DOHH2 (cell line): ENCODE measurements around the gene EMX1.

Experiments
- H3F3A ChIP-seq: fragments of 200-600 bp; sonication (generic), shearing (Covaris generic); 2 replicates; pipeline ENCODE4 v1.6.0; 2016; ENCODE audit warnings: antibody characterized with exemption, mild to moderate bottlenecking; ENCODE audit not compliant: control insufficient read depth, insufficient read depth
- H3K27ac ChIP-seq: fragments of 200-600 bp; sonication (generic); 2 replicates; pipeline ENCODE4 v1.5.1; 2014; ENCODE audit warnings: low read depth, mild to moderate bottlenecking, low read length, moderate library complexity
- H3K27me3 ChIP-seq: fragments of 200-600 bp; sonication (generic); 2 replicates; pipeline ENCODE4 v1.6.1; 2014; ENCODE audit warnings: mild to moderate bottlenecking, low read length, mixed read lengths; ENCODE audit not compliant: control insufficient read depth
- H3K36me3 ChIP-seq: fragments of 200-600 bp; sonication (generic); 2 replicates; pipeline ENCODE4 v1.6.1; 2014; ENCODE audit warnings: mild to moderate bottlenecking, low read length, moderate library complexity, mixed read lengths; ENCODE audit not compliant: control insufficient read depth
- H3K4me1 ChIP-seq: fragments of 200-600 bp; sonication (generic); 2 replicates; pipeline ENCODE4 v1.6.1; 2014; ENCODE audit warnings: mild to moderate bottlenecking, low read length, mixed read lengths; ENCODE audit not compliant: control insufficient read depth
- H3K4me2 ChIP-seq: fragments of 200-600 bp; sonication (generic); 2 replicates; pipeline ENCODE4 v1.6.0; 2014; ENCODE audit warnings: mild to moderate bottlenecking, low read length, moderate library complexity
- H3K4me3 ChIP-seq: fragments of 200-600 bp; sonication (generic); 2 replicates; pipeline ENCODE4 v1.5.1; 2014; ENCODE audit warnings: mild to moderate bottlenecking, low read length, mixed read lengths
- H3K79me2 ChIP-seq: fragments of 200-600 bp; sonication (generic); 2 replicates; pipeline ENCODE4 v1.6.1; 2014; ENCODE audit warnings: mild to moderate bottlenecking, low read length, mixed read lengths; ENCODE audit not compliant: control insufficient read depth
- H3K9me2 ChIP-seq: fragments of 200-600 bp; sonication (generic); replicated peaks from 2 replicates; pipeline ENCODE4 v1.6.1; 2014; ENCODE audit warnings: mild to moderate bottlenecking, low read length, mixed read lengths; ENCODE audit not compliant: control insufficient read depth
- H3K9me3 ChIP-seq: fragments of 200-600 bp; sonication (generic); 2 replicates; pipeline ENCODE4 v1.6.1; 2014; ENCODE audit warnings: antibody characterized with exemption, low read length, mixed read lengths; ENCODE audit not compliant: control insufficient read depth, insufficient read depth
- H4K20me1 ChIP-seq: fragments of 200-600 bp; sonication (generic); 2 replicates; pipeline ENCODE4 v1.6.0; 2014; ENCODE audit warnings: low read depth, mild to moderate bottlenecking, antibody characterized with exemption, low read length, moderate library complexity; ENCODE audit not compliant: control insufficient read depth, insufficient read depth
- EZH2phosphoT487 ChIP-seq: fragments of 200-600 bp; sonication (generic); IDR thresholded peaks from 2 replicates; pipeline ENCODE4 v1.6.1; 2017; ENCODE audit warnings: borderline replicate concordance, mild to moderate bottlenecking, antibody characterized with exemption, low read length, moderate library complexity, mixed read lengths
- TF ChIP-seq, protein P1 (sequence below): fragments of 200-600 bp; sonication (generic); IDR thresholded peaks from one replicate; pipeline ENCODE4 v1.5.1; 2014; ENCODE audit warnings: antibody characterized with exemption, mild to moderate bottlenecking, low read depth, low read length; ENCODE audit not compliant: poor library complexity, severe bottlenecking

EMX1 gene

DNA sequence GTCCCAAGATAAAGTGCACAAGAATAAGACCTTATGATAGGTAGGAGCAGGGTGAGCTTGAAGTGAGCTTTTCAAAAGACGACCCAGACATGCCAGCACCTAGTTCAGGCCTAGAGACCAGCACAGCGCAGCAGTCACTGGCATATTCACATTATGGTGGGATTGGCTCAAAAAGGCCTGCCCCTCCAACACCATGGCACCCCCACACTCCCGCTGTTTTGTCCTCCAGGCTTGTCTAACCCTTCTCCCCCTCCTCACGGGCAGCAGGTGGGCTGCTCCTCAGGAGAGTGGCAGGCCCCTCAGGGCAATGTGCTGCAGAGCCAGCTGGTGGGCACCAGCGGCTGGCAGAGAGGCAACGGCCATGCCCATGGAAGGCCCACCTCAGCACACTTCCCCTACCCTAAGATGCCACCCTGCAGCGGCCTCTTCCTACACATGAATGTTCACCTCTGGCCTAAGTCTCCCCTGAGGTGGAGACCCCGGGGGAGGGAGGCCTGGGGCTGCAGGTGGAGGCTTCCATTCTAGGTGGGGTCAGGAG is 25.6 kb downstream of the EMX1 start:
- Histone ChIP-seq H3K9me3 (no peaks in the 10 kb centered on the region), H3K36me3 (no peaks in the 10 kb centered on the region), H3K9me2 (no peaks in the 10 kb centered on the region), H3K27me3 (no peaks in the 10 kb centered on the region), H4K20me1 (no peaks in the 10 kb centered on the region), H3K27ac (no peak overlapping the region), H3K4me1 (no peaks in the 10 kb centered on the region), H3K79me2 (no peaks in the 10 kb centered on the region), H3K4me3 (no peak overlapping the region), H3K4me2 (no peak overlapping the region), H3F3A (no peaks in the 10 kb centered on the region)
- no peak for TF ChIP-seq EZH2phosphoT487
- TF ChIP-seq, protein P1, sequence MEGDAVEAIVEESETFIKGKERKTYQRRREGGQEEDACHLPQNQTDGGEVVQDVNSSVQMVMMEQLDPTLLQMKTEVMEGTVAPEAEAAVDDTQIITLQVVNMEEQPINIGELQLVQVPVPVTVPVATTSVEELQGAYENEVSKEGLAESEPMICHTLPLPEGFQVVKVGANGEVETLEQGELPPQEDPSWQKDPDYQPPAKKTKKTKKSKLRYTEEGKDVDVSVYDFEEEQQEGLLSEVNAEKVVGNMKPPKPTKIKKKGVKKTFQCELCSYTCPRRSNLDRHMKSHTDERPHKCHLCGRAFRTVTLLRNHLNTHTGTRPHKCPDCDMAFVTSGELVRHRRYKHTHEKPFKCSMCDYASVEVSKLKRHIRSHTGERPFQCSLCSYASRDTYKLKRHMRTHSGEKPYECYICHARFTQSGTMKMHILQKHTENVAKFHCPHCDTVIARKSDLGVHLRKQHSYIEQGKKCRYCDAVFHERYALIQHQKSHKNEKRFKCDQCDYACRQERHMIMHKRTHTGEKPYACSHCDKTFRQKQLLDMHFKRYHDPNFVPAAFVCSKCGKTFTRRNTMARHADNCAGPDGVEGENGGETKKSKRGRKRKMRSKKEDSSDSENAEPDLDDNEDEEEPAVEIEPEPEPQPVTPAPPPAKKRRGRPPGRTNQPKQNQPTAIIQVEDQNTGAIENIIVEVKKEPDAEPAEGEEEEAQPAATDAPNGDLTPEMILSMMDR, result no peak

DNA sequence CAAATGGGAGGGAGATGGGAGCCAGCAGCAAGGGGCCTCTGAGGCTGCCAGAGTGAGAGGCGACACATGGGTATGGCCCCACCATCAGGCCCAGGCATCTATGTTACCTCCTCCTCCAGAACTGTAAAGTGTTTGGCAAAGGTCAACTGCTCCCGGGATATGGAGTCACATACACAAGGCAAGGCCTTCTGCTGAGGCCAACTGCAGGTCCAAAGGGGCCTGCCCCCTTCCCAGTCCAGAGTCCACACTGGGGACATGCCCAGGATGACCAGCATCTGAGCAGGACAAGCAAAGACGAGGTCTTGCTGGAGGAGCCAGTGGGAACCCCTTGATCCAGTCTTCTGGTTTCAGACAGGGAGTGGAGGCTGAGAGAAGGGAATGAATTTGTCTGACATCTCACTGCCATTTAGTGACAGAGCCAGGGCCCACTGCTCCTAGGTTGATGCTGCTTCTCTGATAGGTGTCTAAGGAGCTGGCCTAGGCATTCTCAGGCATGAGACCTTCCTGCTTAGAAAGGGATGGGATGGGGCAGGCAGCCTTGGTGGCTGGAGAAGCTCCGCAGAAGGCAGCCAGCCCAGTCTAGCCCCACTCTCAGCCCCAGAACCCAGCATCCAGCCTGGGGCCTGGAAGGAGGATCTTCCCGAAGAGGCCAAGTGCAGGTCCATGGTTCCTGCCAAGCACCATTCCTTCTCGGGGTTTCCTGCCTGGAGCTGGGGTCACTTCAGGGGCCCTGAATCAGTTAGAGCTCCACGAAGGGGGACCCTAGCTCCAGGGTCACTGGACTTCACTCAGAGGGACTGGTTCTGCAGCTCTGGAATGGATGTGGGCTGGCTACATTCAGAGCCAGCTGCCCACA is 26.4 kb downstream of the EMX1 start:
- no peaks in the 10 kb centered on the region for H3K4me1 ChIP-seq
- TF ChIP-seq EZH2phosphoT487, result no peak
- TF ChIP-seq, protein P1, result no peak
- no peaks in the 10 kb centered on the region for H4K20me1 ChIP-seq

DNA sequence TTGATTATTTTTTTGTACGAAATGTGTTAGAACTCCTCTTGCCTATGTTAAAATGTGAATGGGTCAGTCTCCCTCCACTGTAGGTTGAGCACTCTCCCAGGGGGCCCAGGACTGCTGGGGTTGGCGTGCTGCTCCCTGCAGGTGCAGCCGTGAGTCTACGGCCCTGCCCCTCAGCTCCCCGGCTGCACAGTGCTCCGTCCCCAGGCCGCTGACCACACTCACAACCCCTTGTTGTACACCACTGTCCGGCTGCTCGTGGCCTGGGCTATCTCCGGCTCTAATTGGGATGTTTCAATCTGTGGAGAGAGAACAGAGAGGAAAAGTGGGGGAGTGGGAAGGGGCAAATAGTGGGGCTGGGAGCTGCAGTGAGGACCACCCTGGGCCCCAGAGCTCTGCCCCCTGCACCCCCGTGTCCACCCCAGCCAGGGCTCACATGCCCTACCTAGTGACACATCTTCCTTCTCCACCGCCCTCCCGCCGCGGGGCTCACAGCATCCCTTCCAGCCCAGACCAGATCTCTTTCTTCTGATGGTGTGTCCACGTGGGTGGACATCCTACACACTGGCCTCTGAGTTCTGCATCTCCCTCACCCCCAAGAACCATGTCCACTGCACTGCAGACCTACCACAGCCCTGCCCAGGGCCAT is 27.6 kb downstream of the EMX1 start:
- Histone ChIP-seq H3F3A (no peaks in the 10 kb centered on the region), H3K4me2 (no peak overlapping the region), H4K20me1 (no peaks in the 10 kb centered on the region), H3K27ac (no peak overlapping the region), H3K4me3 (no peak overlapping the region), H3K4me1 (no peaks in the 10 kb centered on the region), H3K9me2 (no peaks in the 10 kb centered on the region), H3K9me3 (no peaks in the 10 kb centered on the region), H3K36me3 (no peaks in the 10 kb centered on the region), H3K79me2 (no peaks in the 10 kb centered on the region), H3K27me3 (no peaks in the 10 kb centered on the region)
- no peak for TF ChIP-seq EZH2phosphoT487
- TF ChIP-seq, protein P1, result no peak

More for the DNA sequence above, 26.4 kb downstream of the EMX1 start:
- H3K4me2 ChIP-seq, result no peak overlapping the region
- no peaks in the 10 kb centered on the region for H3K9me2 ChIP-seq
- H3K36me3 ChIP-seq, result no peaks in the 10 kb centered on the region
- H3K27ac ChIP-seq, result no peak overlapping the region
- no peaks in the 10 kb centered on the region for H3K9me3 ChIP-seq
- no peak overlapping the region for H3K4me3 ChIP-seq
- no peaks in the 10 kb centered on the region for H3K27me3 ChIP-seq
- H3F3A ChIP-seq, result no peaks in the 10 kb centered on the region
- no peaks in the 10 kb centered on the region for H3K79me2 ChIP-seq
